Measurements from ENCODE around the gene MDH2.

- TF ChIP-seq CTCF (IDR thresholded peaks at IDR 0.05; ENCODE audit: insufficient read depth, low read depth, low read length) (no peak), EZH2 (IDR thresholded peaks at IDR 0.05; ENCODE audit: insufficient read depth, low read length) (no peak)
These were observed 9.4 kb downstream of the MDH2 start for GRCh38 chr7:76057103-76057812.
